ENCODE measurements around the gene LRRC49.
A peak's percentile ranks its signal among the peaks of the same experiment; 100 is the strongest.
"Not testable (repeated sequence)": the region's sequence is repeated elsewhere in the genome, so short reads cannot be mapped to it uniquely, and the experiment has no call there.

LRRC49 gene

GRCh38 chr15:70995383-70995970, 102.9 kb downstream of the LRRC49 start:
- DNase-seq (ENCODE audit: low read depth): no peak

GRCh38 chr15:70998319-70998718, 105.7 kb downstream of the LRRC49 start:
- no peak for DNase-seq (ENCODE audit: low read depth)

- DNase-seq (ENCODE audit: low read depth): no peak
Measured at GRCh38 chr15:71002316-71002715, 109.7 kb downstream of the LRRC49 start.

- no peak for DNase-seq (ENCODE audit: low read depth)
Measured at GRCh38 chr15:71003319-71003718, 110.7 kb downstream of the LRRC49 start.

DNA sequence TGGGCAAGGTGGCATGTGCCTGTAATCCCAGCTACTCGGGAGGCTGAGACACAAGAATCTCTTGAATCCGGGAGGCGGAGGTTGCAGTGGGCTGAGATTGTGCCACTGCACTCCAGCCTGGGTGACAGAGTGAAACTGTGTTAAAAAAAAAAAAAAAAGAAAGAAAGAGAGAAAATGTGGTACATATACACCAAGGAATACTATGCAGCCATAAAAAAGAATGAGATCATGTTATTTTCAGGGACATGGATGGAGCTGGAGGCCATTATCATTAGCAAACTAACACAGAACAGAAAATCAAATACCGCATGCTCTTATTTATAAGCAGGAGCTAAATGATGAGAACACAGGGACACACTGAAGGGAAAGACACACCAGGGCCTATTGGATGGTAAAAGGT, 111.9 kb downstream of the LRRC49 start:
- not testable (repeated sequence) for DNase-seq (ENCODE audit: low read depth)

DNA sequence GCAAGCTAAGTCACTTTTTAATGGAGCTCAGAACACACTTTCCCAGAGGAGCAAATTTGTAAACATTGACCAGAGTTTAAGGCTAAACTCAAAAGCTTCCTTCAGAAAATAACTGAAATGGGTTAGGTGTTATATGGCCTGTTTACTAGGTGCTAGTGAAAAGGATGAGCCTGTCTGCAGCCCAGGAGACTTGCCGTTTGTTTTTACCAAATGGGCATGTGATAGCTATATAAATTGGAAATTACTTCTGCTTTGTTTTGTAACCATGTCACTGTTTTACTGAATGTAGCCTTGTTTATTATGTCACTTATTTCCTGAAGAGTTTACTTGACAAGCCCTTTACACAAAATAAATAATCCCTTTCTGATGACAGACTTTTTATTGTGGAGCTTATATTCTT, 113.3 kb downstream of the LRRC49 start:
- DNase-seq (ENCODE audit: low read depth): no peak

DNA sequence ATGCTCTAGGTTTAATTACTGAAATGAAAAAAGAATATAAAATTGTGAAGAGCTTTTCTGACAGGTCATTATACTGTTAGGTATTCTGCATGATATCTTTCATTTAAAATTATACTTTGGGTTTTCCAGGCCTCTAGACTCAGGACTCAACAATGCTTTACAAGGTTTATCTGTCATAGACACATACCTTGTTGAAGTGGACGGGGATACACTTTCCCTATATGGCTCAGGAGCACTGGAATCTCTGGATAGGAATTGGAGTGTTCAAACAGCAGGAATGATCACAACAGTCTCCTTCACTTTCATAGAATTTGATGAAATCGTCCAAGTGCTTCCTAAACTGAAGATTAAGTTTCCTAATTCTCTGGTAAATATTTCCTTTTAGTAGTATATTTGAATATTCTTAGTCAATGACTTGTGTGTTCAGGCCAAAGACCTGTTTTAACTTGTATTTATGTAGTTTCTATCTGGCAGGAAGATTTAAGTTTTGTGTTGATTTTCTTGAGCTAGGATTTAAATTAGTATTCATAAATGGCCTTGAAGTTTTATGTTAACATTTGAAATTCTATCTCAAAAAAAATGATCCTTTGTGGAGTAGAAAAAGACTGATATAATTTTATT, 115.7 kb downstream of the LRRC49 start:
- DNase-seq (ENCODE audit: low read depth): no peak

DNA sequence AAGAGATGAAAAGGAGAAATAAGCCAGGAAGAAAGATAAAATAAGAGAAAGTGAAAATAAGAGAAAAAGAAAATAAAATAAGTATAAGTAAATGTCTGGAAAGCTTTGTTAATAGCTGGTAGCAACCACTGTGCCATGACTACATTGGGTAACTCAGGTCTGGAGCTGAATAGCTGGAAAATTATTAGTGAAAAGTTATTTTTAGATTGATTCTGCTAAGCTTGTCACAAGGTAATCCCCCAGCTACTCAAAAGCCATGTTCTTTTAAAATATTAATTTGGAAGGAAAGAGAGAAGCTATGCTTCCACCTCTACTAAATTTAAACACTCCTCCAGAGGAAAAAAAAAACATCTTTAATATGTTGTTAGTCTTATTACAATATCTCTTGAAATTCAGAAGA, 117.8 kb downstream of the LRRC49 start:
- no peak for DNase-seq (ENCODE audit: low read depth)

DNA sequence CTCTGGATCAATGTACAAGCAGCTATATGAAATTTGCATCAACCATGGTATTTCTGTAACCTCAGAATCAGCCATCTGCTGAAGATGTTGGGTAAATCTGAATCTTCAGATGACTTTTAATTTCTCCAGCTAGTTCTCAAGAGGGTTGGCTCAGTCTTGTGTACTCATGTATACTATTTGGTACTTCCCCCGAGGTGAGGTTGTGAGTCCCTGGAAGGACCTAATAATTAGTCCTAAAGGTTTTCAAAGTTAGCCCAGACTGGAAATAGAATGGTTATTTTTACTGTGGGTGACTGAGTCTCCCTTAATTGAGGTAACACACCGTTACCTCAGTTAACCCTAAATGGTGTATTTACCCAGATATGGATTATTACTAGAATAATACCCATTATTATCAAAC, 118.4 kb downstream of the LRRC49 start:
- DNase-seq (ENCODE audit: low read depth): no peak

DNA sequence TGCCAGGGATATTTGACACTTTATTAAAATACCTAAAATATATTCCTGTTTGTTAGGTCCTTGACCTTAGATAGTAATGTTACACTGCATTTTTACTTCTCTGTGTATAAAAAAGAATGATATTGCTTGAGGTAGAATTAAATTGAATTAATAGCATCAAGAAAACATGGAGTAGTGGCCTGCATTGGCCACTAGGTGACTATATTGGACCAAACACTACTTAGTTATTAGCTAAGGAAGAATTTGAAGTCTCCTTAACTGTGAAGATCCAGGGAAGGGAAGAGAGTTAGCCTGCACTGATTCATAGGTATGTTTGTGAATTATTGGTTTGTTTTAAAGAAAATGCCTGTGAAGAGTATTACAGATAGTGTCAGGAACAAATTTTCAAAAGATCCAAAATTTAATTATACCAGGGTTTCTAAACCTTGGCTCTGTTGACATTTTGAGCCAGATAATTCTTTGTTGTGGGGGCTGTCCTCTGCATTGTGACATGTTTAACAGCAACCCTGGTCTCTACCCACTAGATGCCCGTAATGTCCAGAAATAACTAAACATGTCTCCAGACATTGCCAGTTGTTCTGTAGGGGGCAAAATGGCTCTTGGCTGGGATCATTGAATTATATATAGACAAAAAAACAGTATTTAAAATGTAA, 119.0 kb downstream of the LRRC49 start:
- DNase-seq (ENCODE audit: low read depth): peak; percentile 15

DNA sequence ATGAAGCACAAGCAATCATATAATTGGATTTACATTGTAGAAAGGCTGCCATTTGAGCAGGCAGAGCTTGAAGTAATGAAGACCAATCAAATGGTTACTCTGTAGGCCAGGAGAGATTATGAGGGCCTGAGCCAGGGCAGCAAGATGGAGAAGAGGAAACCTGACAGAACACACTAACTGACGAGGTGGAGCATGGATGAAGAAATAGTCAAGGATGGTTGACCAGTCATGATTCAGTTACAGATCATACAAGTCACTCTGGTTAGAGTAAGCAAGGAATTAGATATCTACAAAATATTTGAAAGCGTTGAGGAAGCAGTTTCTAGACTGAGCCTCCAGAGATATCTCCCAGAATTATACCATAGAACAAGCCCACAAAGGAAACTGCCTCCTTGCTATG, 120.8 kb downstream of the LRRC49 start:
- DNase-seq (ENCODE audit: low read depth): no peak

- DNase-seq (ENCODE audit: low read depth): no peak
Measured at GRCh38 chr15:71015342-71015741, 122.7 kb downstream of the LRRC49 start.

- not testable (repeated sequence) for DNase-seq (ENCODE audit: low read depth)
Measured at GRCh38 chr15:71031232-71031631, 138.6 kb downstream of the LRRC49 start.

- DNase-seq (ENCODE audit: low read depth): not testable (repeated sequence)
Measured at GRCh38 chr15:71035478-71035877, 142.9 kb downstream of the LRRC49 start.

GRCh38 chr15:71042356-71042922, 149.8 kb downstream of the LRRC49 start:
- DNase-seq (ENCODE audit: low read depth): no peak

DNA sequence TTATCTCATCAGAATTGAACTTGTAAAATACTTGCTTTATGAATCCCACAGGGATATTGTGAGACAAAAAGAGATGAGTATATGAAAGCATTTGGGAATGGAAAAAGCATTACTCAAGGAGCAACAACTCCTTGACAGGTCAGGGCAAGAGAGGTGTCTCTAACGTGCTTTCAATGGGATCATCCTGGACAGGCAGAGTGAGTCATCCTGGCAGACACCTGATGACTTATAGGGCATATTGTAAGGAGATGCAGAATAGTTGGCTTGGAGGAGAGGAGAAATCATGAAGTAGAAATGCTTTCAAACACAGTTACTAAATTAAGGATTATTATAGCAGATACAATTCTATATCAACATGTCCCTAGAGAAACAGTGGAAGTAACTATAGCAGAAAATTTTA, 150.7 kb downstream of the LRRC49 start:
- DNase-seq (ENCODE audit: low read depth): no peak

GRCh38 chr15:71044006-71044405, 151.4 kb downstream of the LRRC49 start:
- DNase-seq (ENCODE audit: low read depth): no peak

- not testable (repeated sequence) for DNase-seq (ENCODE audit: low read depth)
Measured at GRCh38 chr15:71046146-71046545, 153.5 kb downstream of the LRRC49 start.

- DNase-seq (ENCODE audit: low read depth): peak; percentile 73
Measured at GRCh38 chr15:71048913-71049675, 156.5 kb downstream of the LRRC49 start.

DNA sequence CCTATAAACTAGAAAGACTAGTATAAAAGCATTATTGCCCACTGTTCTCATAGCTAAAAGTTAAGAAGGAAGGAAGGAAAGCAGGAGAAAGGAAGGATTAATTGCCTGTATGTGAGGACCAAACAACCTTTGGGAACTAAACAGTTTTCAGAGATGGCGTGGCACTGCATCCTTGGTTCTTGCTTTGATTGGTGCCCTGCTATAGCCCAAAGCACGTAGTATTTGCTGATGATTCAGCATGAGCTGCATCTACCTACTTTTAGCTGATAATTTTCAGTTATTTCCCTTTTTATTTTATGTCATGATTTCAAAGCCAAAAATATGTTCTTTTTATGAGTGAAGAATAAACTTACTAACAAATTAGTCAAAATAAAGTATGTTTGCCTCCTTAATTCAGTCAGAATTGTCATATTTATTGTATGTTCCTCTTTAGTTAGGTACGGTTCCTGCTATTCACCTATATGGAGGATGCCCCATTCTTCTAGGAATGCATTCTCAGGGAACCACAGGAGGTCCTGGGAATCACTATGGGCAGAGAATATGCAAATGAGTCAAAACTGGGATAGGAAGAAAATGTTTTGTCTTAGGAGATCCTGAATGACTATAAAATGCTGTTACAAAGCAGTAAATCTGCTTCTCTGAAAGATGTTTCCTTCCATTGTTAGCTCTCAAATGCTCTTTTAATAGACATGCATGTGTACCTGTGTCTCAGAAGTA, 157.2 kb downstream of the LRRC49 start:
- no peak for DNase-seq (ENCODE audit: low read depth)

DNA sequence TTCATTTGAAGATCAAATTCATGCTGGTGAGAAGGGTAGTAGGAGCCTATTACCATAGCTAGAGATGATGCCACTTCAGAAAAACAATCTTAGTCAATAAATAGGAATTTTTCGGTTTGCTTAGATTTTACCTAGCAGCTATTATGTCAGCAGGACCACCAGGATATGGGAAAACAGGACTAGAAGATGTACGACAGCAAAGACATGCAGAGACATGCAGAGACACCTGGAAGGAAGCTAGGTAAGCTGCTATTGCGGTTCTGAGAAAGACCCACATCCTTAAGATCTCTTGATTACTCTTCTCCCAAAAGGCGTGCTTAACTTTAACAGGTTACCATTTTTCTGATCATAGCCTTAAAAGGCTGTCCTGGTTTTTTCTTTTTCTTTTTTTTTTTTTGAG, 157.8 kb downstream of the LRRC49 start:
- DNase-seq (ENCODE audit: low read depth): no peak

DNA sequence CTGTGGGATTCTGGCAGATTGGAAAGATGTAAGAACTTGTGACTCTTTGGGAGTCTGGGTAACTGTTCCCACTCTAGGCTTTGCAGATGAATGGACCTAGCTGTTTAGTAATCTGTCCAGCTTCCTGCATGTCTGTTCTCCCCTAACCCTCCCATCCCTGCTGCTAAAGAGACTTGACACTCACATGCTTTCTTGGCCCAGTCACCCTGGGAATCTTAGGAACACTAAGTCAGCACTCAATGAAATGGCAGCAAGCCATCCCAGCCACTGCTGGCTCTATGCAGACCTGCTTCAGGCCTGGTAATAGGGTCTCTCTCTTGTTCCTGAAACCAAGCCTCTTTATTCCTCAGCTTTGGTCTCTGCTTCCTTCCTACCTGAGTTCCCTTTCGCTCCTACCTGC, 158.9 kb downstream of the LRRC49 start:
- DNase-seq (ENCODE audit: low read depth): no peak
